Calu3 (cell line): ENCODE data around the gene NDUFS4. TPM values are rescaled to one million over a fixed set of nuclear protein-coding genes. Genes with fewer than 3 reads are reported as not detected.

Experiments
- BruUV-seq: library from RNA; stranded (reverse); fragments of 400-500 nt; replicated peaks from 2 replicates; lab custom pipeline; 2021; lab: Mats Ljungman, UMichigan
- CTCF ChIA-PET: fragments of 300-600 bp; sonication (Branson Sonifier 250); formaldehyde crosslinking; loops from one replicate; lab custom pipeline; 2022; ENCODE audit warnings: antibody characterized with exemption; lab: Charles Lee
- DNase-seq: peaks from one replicate; pipeline ENCODE4 v3.0.0; 2022
- H3K27ac Mint-ChIP-seq: one replicate; pipeline ENCODE4 v1.8.0; 2022; ENCODE audit warnings: mixed read lengths; ENCODE audit not compliant: unreplicated experiment
- H3K27me3 Mint-ChIP-seq: one replicate; pipeline ENCODE4 v1.8.0; 2022; ENCODE audit warnings: mixed read lengths; ENCODE audit not compliant: unreplicated experiment
- H3K36me3 Mint-ChIP-seq: one replicate; pipeline ENCODE4 v1.8.0; 2022; ENCODE audit warnings: mild to moderate bottlenecking, moderate library complexity, mixed read lengths; ENCODE audit not compliant: insufficient read depth, unreplicated experiment
- H3K4me1 Mint-ChIP-seq: one replicate; pipeline ENCODE4 v1.8.0; 2022; ENCODE audit warnings: mild to moderate bottlenecking, low read depth, mixed read lengths; ENCODE audit not compliant: unreplicated experiment
- H3K4me3 Mint-ChIP-seq: one replicate; pipeline ENCODE4 v1.8.0; 2022; ENCODE audit warnings: mild to moderate bottlenecking, low read depth, moderate library complexity, mixed read lengths; ENCODE audit not compliant: unreplicated experiment
- H3K9me3 Mint-ChIP-seq: one replicate; pipeline ENCODE4 v1.8.0; 2022; ENCODE audit warnings: low read depth, mixed read lengths; ENCODE audit not compliant: unreplicated experiment
- CTCF ChIP-seq: fragments of 200-600 bp; IDR thresholded peaks from one replicate; pipeline ENCODE4 v1.8.0; 2022; ENCODE audit warnings: antibody characterized with exemption; ENCODE audit not compliant: unreplicated experiment
- intact Hi-C: fragments of 100-400 bp; cut with micrococcal nuclease; formaldehyde crosslinking; loops from one replicate; pipeline ENCODE4 v1.10.0; 2022; ENCODE audit not compliant: unreplicated experiment
- total RNA-seq: library from RNA; stranded (reverse); gene quantifications from 2 replicates; pipeline ENCODE4 v1.2.3, GENCODE V29; 2022

NDUFS4 gene
- total RNA-seq, 1 experiment from 2014 or later: 71.0 TPM

GRCh38 chr5:53667621-53668020 lies 107.2 kb downstream of the NDUFS4 start:
- Mint-ChIP-seq H3K4me1 (no peaks in the 10 kb centered on the region), H3K27ac (no peak overlapping the region), H3K9me3 (peaks cover 4% of the 10 kb centered on the region), H3K4me3 (no peak overlapping the region), H3K36me3 (no peaks in the 10 kb centered on the region), H3K27me3 (no peaks in the 10 kb centered on the region)
- BruUV-seq: no TSS peak
- CTCF ChIA-PET: no interaction called here
- DNase-seq: no peak
- no peak for TF ChIP-seq CTCF
- intact Hi-C loops: no loop called here

- Mint-ChIP-seq H3K27ac (no peak overlapping the region), H3K9me3 (no peaks in the 10 kb centered on the region), H3K4me1 (no peaks in the 10 kb centered on the region), H3K4me3 (no peak overlapping the region), H3K36me3 (no peaks in the 10 kb centered on the region), H3K27me3 (no peaks in the 10 kb centered on the region)
- BruUV-seq: no TSS peak
- CTCF ChIA-PET: no interaction called here
- no peak for TF ChIP-seq CTCF
- no peak for DNase-seq
- intact Hi-C loops: no loop called here
Observed at GRCh38 chr5:53671447-53671846, 111.0 kb downstream of the NDUFS4 start.

GRCh38 chr5:53674121-53674520 lies 113.7 kb downstream of the NDUFS4 start:
- Mint-ChIP-seq H3K4me3 (no peak overlapping the region), H3K36me3 (no peaks in the 10 kb centered on the region), H3K9me3 (no peaks in the 10 kb centered on the region), H3K27ac (no peak overlapping the region), H3K27me3 (no peaks in the 10 kb centered on the region), H3K4me1 (no peaks in the 10 kb centered on the region)
- no peak for TF ChIP-seq CTCF
- BruUV-seq: no TSS peak
- no peak for DNase-seq
- intact Hi-C loops: no loop called here
- CTCF ChIA-PET: interaction anchor here (0.6 kb wide), 1 partner anchor 1456 kb away, joined by 3 read pairs; no protein-coding TSS in a partner anchor

- H3K4me1 Mint-ChIP-seq: no peaks in the 10 kb centered on the region
- no peaks in the 10 kb centered on the region for H3K36me3 Mint-ChIP-seq
- H3K9me3 Mint-ChIP-seq: no peaks in the 10 kb centered on the region
- H3K27ac Mint-ChIP-seq: no peak overlapping the region
- CTCF ChIA-PET: interaction anchor here (0.6 kb wide), 1 partner anchor 170 kb away, joined by 5 read pairs; no protein-coding TSS in a partner anchor
- DNase-seq: no peak
- no peaks in the 10 kb centered on the region for H3K27me3 Mint-ChIP-seq
- no peak overlapping the region for H3K4me3 Mint-ChIP-seq
- no TSS peak for BruUV-seq
- no peak for TF ChIP-seq CTCF
- intact Hi-C loops: no loop called here
Observed at GRCh38 chr5:53677632-53678031, 117.2 kb downstream of the NDUFS4 start.
